NT2/D1 (cell line): ENCODE data around the gene SST.

Experiments used
- YY1 ChIP-seq: IDR thresholded peaks from 2 replicates; pipeline ENCODE4 v1.6.1; 2011; ENCODE audit not compliant: insufficient read length, insufficient read depth
- ZNF274 ChIP-seq: IDR thresholded peaks from 2 replicates; pipeline ENCODE4 v1.6.1; 2011; ENCODE audit warnings: mild to moderate bottlenecking, low read depth, low read length

DNA sequence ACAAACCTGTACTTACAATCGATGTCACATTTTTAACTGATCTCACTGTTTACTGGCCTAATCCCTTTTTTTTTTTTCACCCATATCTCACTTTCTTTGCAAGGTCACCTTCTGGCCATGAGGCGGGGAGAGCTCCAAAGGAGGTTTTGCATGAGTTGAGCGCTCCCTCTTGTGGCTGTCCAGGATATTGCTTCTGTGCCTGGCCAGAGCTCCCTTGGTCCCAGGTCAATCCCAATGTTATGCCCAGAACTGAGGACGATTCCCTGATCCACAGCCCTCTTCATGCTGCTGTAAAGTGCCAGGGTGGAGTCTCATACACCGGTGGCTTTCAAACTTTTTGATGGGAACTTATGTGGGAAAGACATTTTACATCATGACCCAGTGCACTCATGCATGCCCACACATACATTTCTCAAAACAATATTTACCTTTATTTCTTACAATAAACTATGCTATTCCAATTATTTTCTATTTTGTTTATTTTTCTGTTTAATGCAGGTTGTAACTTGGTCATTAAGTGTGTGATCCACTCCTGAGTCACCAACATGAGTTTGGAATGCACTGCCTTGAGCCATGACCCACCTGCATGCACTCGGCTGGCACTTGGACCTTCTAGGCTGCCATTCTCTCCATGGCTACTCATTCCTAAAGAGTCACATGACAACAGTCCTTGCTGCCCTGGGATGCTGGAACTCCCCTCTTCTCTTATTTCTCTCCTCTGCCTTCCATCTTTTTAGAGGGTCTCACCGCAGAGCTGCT lies 9.6 kb upstream of the SST start:
- TF ChIP-seq YY1 (no peak), ZNF274 (no peak)
